NCI-H82 treated with DMSO at 0.1 percent for 48 hours (cell line): ENCODE results near the gene GIPC1.
"Not testable (repeated sequence)": the region's sequence is repeated elsewhere in the genome, so short reads cannot be mapped to it uniquely, and the experiment has no call there.

Experiments
- DNase-seq: peaks from one replicate; lab custom pipeline; 2025; ENCODE audit not compliant: unreplicated experiment; lab: John Stamatoyannopoulos, UW

Gene GIPC1, protein sequence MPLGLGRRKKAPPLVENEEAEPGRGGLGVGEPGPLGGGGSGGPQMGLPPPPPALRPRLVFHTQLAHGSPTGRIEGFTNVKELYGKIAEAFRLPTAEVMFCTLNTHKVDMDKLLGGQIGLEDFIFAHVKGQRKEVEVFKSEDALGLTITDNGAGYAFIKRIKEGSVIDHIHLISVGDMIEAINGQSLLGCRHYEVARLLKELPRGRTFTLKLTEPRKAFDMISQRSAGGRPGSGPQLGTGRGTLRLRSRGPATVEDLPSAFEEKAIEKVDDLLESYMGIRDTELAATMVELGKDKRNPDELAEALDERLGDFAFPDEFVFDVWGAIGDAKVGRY

DNA sequence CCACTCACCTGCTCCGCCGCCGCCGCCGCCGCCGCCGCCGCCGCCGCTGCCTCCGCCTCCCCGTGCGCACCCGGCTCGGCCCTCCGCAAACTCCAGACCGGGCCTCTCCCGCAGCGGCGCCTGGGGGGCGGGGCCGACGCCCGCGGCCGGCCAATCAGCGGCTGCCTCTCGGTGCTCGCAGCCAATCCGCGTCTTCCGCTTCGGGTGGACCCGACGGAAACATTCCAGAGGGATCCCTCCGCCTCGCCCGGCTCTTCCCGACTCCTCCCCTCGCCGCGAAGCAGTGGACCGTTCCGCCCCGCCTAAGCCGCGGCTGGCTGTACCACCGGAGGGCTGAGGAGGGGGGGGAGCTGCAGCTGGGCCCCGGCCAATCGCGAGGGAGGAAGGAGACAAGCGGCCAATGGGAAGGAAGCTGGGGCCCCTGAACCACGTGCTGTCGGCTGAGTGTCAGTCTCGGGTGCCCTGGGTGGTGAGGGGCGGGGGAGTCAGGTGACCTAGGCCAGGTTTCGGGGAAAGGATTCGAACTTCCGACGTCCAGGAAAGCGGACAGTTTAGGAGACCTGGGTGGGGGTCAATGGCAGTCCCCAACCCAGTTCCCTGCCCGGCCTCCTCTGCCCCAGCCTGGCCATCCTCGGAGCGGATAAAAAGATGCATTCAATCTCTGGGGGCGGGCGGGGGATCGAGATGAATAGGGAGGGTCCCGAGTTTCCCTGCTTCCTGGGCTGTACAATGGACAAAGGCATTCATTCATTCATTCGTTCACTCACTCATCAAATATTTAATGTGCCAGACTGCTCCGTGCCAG is at the start of gene GIPC1:
Gene GIPC1 (minus strand): TSS at position 99 of the 805 bp plus-strand sequence. CDS start 13,151 bp downstream, outside the sequence.
- DNase-seq: peak; percentile 100

- no peak for DNase-seq
These were observed 49.8 kb upstream of the GIPC1 start for GRCh38 chr19:14545716-14546082.

DNA sequence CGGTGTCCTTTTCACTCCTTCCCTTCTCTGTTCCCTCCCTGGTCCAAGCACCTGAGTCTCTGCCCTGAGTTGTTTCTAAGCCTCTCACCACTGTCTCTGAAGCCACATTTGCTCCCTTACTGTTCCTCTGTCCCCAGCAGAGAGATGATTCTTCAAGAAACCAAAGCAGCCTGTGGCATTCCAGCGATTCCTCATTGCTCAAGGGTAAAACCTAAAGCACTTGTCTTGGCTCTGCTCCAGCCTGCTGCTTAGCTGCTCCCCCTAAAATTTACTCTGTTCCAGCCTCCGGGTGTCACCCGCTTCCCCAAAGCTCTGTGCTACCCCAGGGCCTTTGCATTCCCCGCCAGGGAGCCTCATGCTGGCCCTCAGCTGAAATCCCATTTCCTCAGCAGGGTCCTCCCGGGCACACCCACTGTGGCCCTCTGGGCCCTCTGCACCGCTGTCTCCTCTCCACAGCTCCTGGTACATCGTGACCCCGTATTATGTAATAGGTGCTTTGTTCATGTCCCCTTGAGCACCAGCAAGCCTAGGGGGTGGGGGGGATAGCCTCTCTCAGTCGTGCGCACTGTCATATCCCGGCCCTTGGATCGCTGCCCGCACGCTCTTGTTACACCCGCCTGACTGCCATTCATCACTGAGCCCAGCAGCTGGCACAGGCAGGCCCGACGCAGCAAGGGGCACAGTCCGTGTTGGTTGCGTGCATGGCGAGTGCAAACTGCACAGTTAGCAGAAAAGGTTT is 49.2 kb upstream of the GIPC1 start:
- DNase-seq: no peak

GRCh38 chr19:14544047-14544446 is 48.1 kb upstream of the GIPC1 start:
- no peak for DNase-seq

DNA sequence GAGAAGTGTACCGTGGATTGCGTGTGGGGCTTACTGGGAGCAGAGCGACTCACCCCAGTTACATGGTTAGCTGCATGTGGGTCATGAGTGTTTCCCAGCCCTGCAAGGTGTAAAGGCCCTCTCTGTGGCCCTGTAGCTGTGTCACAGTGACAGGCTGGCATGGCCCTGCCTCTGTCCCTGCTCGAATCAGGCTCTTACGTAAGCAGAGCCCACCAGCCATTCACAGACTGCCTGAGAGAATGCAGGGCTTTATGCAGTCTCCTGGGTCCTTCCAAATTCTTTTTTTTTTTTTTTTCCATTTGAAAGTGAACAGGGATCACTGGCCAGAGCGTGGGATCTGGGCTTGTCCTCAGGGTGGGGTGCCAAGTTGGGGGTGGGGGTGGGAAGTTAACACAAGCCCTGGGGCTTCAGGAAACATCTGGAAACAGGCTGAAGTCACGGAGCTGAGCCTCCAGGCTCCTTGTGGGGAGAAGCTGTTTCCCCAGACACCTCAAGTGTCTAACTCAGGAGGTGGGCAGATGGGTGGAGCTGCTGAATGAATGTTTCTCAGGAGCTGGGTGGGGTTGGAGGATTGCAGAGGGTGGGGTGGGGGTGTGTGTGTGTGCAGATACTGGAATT is 46.9 kb upstream of the GIPC1 start:
- DNase-seq: no peak

- not testable (repeated sequence) for DNase-seq
These were observed 46.1 kb upstream of the GIPC1 start for GRCh38 chr19:14541979-14542378.

- no peak for DNase-seq
These were observed 45.0 kb upstream of the GIPC1 start for GRCh38 chr19:14540741-14541525.

DNA sequence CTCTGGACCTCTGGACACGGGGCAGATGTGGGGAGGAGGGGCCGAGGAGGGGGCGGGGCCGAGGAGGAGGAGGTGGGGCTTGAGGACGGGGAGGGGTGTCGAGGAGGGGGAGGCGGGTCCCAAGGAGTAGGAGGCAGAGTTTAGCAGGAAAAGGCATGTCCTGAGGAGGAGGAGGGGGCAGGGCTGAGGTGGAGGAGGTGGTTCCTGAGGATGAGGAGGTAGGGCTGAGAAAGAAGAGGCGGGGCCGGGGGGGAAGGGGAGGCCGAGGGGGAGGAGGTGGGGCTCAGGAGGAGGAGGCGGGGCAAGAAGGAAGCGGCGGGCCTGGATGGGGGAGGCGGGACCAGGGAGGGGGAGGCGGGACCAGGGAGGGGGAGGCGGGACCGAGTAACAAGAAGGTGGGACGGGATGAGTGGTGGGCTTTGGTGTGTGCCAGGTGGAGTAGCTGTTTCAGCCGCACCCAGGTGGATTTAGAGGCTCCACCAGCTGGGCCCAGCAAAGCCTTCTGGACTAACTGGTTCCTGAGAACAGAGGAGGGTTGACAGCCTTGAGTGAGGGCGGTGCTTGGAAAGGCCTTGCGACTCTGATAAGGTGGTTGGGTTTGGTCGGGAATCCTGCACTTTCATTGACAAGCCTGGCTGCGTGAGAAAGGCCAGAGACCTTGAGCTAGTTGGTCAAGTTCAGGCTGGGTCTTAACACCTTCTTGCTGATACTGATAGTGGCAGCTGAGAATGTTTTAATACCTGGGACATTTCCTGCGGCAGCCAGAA is 41.2 kb upstream of the GIPC1 start:
- DNase-seq: peak; percentile 85

- no peak for DNase-seq
These were observed 37.5 kb upstream of the GIPC1 start for GRCh38 chr19:14533450-14533849.

DNA sequence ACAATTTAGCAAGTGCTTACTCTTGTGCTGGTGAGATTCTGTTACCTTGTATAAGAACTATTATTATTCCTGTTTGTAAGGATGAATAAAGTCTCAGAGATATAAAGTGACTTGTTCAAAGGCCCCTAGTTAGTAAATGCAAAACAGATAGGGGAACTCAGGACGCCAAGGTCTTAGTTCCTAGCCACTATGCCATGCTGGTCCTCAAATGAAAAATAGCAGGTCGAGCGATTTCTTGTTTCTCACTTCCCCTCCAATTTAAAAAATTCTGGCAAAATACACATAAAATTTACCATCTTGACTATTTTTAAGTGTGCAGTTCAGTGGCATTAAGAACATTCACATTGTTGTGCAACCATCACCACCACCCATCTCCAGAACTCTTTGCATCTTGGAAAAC is 34.6 kb upstream of the GIPC1 start:
- no peak for DNase-seq

- no peak for DNase-seq
These were observed 34.0 kb upstream of the GIPC1 start for GRCh38 chr19:14530005-14530348.

DNA sequence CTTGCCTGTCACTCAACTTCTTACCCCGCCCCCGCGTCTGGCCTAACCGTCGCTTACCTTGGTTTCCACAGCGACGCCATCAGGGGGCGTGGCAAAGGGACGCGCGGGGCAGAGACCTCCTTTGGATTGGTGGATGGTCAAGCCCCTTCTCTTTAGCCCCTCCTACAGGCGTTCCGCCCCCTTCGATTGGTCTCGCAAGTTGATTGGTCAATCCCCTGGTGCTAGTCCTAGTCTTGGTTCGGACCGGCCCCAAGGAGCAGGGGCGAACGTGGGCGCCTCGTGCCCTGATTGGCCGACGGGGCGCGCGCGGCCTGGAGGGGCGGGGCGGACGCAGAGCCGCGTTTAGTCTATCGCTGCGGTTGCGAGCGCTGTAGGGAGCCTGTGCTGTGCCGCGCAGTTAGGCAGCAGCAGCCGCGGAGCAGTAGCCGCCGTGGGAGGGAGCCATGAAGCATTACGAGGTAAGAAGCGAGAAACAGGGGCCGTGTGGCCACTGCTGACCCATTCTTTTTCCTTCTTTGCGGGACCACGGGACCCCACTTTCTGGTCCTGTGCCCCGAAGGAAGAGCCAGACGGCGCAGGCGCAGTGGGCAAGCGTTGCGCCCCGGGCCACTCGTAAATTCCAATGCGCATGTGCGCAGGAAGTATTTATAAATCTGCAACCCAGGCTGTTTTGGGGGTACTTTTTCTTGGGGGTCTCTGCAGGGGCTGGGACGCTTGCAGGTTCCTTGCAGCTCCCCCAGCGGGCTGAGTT is 33.5 kb upstream of the GIPC1 start, which contains the start of gene TECR:
Gene TECR (plus strand): TSS at position 341 of the 751 bp plus-strand sequence. CDS start 103 bp downstream, at position 444.
- peak; percentile 100 for DNase-seq

- no peak for DNase-seq
These were observed 32.7 kb upstream of the GIPC1 start for GRCh38 chr19:14528419-14529253.

DNA sequence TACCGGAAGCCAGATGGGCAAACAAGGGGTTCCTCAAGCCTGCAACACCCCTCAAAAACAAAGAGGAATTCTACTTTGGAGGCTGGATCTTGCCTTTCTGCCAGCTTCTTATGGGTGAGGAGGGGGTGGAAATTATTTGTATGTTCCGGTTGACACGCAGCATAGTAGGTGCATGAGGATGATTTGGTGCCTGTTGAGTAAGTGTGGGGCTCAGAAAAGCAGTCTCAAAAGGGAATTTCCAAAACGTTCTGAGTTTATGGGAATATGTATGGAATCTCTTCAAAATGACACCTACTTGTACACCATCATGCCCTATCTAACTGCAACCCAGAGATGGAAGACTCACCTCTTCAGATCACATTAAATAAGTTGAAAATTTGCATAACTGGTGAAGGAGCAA is 30.5 kb upstream of the GIPC1 start:
- DNase-seq: no peak

DNA sequence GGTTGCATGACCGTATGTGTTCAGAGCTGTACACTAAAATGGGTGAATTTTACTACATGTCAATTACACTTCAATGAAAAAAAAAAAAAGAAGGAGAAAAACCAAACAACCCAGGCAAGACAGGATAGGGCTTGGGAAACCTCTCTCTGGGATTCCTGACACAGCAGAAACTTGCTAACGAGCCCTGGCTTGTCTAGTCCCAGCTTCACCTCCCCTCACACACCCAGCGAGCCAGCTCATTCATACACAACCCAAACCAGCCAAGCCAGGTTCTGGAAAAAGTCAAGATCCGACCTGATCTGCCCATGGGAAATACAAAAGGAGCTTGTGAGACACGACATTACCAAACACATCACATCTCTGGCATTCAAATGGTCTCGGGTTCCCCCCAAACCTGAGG is 29.8 kb upstream of the GIPC1 start:
- DNase-seq: no peak

DNA sequence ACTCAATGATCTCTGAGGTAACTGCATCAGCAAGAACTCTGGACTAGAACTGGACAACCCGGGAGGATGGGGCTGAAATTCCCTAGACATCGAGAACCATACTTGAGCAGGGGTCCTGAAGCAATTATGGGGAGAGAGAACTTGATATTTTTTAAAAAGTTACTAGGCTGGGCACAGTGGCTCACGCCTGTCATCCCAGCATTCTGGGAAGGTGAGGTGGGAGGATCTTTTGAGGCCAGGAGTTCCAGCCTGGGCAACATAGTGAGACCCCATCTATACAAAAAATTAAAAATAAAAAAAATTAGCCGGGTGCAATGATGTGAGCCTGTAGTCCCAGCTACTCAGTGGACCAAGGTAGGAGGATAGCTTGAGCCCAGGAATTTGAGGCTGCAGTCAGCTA is 24.6 kb upstream of the GIPC1 start:
- DNase-seq: no peak

DNA sequence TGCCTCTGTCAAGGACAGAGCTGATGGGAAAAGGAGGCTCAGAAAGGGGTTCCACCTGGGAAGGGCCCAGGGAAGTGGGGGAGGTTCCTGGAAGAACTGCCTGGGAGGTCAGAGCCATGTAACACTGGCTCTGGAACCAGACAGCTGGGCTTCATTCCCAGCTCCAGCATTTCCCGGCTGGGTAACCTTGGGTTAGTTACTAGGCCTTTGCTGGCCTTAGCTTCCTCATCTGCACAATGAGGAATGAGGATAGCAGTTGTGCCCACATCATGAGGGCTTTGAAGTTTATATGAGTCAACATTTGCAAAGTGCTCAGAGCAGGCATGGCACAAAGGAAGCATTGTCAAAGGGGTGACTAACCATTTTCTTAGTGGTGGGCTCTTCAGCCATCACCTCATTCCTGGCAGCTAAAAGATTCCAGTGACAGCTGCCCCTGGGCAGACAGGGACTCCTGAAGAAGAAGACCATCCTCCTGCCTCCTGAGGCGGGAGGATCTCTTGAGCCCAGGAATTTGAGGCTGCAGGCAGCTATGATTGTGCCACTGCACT is 24.0 kb upstream of the GIPC1 start:
- DNase-seq: no peak
